ENCODE results near the gene ASB16.

ASB16 gene

DNA sequence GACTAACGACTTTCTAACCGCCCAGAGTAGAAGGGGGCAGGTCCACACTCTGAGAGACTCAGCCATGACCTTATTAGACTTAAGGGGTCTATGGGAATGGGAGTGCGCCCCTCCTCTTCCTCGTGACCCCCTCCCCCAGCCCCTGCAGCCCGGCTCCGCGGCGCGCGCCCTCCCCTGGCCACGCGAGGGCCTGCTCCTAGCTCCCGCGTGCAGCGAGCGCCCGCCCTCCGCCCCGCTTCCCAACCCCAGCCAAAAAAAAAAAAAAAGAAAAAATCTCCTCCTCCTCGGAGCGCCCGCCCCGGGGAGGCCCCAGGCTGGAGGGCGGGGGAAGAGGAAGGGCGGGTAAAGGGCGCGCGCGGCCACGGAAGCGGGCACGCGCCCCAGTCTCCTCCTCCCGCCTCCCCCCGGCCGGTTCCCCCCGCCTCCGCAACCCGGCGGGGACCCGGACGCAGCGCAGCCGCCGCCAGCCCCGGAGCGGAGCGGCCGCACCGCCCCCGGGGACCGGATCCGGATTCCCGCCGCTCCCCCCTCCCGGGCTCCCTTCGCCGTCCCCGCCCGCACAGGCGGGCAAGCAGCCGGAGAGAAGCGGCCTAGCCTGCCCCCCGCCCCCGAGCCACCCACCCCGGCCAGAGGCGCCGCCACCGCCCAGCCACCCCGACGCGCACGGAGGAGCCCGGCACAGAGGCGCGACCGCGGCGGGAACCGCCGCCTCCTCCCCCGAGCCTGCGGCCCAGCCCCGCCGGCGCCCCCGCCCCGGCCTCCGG is 48.0 kb downstream of the ASB16 start:
- peak overlapping the region; percentile 99 for H3K27ac ChIP-seq
- peak; percentile 88 for DNase-seq (ENCODE audit: low spot score)
- ChIA-PET CTCF (interaction anchor here (0.6 to 1.1 kb wide), 4 partner anchors 12 to 127 kb away, joined by 3 to 5 read pairs (median 4); partner anchors contain the start of genes GRN and SLC25A39), POLR2A (ENCODE audit: low non-redundant PET) (interaction anchor here (0.5 to 0.7 kb wide), 6 partner anchors 20 to 107 kb away, joined by 3 to 4 read pairs (median 3); no protein-coding TSS in a partner anchor)
- TF ChIP-seq, protein P1, sequence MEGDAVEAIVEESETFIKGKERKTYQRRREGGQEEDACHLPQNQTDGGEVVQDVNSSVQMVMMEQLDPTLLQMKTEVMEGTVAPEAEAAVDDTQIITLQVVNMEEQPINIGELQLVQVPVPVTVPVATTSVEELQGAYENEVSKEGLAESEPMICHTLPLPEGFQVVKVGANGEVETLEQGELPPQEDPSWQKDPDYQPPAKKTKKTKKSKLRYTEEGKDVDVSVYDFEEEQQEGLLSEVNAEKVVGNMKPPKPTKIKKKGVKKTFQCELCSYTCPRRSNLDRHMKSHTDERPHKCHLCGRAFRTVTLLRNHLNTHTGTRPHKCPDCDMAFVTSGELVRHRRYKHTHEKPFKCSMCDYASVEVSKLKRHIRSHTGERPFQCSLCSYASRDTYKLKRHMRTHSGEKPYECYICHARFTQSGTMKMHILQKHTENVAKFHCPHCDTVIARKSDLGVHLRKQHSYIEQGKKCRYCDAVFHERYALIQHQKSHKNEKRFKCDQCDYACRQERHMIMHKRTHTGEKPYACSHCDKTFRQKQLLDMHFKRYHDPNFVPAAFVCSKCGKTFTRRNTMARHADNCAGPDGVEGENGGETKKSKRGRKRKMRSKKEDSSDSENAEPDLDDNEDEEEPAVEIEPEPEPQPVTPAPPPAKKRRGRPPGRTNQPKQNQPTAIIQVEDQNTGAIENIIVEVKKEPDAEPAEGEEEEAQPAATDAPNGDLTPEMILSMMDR (conservative IDR thresholded peaks at IDR 0.05; ENCODE audit: low read depth): peak; percentile 84

DNA sequence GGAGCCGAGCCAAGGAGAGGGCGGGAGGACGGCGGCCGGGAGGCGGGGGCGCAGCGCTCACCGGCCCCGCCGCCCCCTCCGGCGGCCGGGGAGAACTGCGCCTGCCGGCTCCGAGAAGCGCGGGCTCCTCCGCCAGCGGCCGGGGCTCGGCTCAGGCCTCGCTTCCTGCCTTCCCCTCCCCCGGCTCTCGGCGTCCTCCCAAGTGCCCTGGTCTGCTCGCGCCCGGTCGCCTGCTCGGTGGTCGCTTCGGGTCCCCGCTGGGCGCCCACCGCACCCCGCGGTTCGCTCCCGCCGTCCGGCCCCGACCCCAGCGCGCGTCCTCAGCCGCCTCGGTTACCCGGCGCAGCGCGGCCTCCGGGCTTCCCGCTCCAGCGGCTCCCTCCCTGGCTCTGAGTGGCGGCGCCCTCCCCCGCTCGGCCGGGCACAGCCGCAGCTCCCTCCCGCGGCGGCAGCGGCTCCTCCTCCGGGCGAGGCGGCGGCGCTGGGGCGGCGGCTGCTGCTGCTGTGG is 48.7 kb downstream of the ASB16 start:
- ChIA-PET POLR2A (ENCODE audit: low non-redundant PET) (no interaction called here), CTCF (interaction anchor here (0.6 to 1.1 kb wide), 5 partner anchors 9 to 112 kb away, joined by 3 to 5 read pairs (median 3); partner anchors contain the start of gene SLC25A39)
- DNase-seq (ENCODE audit: low spot score): peak; percentile 72
- TF ChIP-seq, protein P1 (conservative IDR thresholded peaks at IDR 0.05; ENCODE audit: low read depth): no peak; the same call in 1 of the 2 replicates
- peak overlapping the region; percentile 99 for H3K27ac ChIP-seq

GRCh38 chr17:44219616-44220212 is 49.2 kb downstream of the ASB16 start, which contains the start of gene UBTF:
UBTF (minus strand) TSS chr17:44219675; CDS start chr17:44218229, 1,446 bp downstream.
- H3K27ac ChIP-seq: peak within 1 kb of the TSS; percentile 99
- ChIA-PET CTCF (interaction anchor here (0.6 to 1.1 kb wide), 5 partner anchors 9 to 111 kb away, joined by 3 read pairs; no protein-coding TSS in a partner anchor), POLR2A (ENCODE audit: low non-redundant PET) (no interaction called here)
- peak; percentile 40 for DNase-seq (ENCODE audit: low spot score)
- TF ChIP-seq, protein P1 (conservative IDR thresholded peaks at IDR 0.05; ENCODE audit: low read depth): no peak

DNA sequence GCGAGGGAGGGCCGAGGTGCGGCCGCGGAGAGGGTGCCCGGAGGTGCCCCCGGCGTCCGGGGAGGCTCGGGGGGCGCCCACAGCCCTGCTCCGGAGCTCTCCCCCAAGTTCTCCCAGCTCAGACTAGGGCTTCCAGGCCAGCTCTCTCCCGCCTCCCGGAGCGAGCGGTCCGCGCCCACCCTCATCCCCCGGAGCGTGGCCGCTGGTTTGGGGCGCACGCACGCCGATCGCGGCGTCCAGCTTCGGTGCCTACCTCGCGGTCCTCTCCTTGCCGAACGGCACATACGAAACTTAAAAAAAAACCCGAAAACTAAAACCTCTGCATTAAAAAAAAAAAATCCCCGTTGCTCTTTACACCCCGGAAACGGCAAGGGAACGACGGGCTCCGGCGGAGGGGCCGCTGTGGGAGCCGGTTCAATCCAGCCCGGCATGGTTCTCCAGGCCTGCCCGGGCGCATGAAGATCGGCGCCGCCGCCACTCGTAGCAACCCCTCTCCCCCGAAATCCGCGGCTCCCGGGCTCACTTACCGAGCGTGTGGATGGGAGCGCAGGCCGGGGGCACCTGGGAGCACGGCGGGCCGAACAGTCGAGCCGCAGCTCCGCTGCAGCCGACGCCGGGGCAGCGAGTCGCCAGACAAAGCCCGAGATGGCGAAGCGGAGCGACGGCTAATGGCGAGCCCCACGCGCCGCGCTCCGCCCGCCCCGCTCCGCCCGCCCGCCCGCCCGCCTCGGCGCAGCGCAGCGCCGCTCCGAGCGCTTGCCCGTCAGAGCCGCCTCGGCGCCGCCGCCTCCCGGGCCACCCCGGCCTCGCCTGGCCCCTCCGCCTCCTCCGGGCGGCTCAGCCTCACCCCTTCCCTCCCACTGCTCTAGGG is 49.9 kb downstream of the ASB16 start:
- peak; percentile 38 for DNase-seq (ENCODE audit: low spot score)
- TF ChIP-seq, protein P1 (conservative IDR thresholded peaks at IDR 0.05; ENCODE audit: low read depth): no peak
- peak overlapping the region; percentile 99 for H3K27ac ChIP-seq
- POLR2A ChIA-PET (ENCODE audit: low non-redundant PET): interaction anchor here (1.4 kb wide), 1 partner anchor 106 kb away, joined by 3 read pairs; no protein-coding TSS in a partner anchor
- CTCF ChIA-PET: interaction anchor here (0.5 to 1.1 kb wide), 7 partner anchors 10 to 130 kb away, joined by 3 to 6 read pairs (median 3); no protein-coding TSS in a partner anchor

DNA sequence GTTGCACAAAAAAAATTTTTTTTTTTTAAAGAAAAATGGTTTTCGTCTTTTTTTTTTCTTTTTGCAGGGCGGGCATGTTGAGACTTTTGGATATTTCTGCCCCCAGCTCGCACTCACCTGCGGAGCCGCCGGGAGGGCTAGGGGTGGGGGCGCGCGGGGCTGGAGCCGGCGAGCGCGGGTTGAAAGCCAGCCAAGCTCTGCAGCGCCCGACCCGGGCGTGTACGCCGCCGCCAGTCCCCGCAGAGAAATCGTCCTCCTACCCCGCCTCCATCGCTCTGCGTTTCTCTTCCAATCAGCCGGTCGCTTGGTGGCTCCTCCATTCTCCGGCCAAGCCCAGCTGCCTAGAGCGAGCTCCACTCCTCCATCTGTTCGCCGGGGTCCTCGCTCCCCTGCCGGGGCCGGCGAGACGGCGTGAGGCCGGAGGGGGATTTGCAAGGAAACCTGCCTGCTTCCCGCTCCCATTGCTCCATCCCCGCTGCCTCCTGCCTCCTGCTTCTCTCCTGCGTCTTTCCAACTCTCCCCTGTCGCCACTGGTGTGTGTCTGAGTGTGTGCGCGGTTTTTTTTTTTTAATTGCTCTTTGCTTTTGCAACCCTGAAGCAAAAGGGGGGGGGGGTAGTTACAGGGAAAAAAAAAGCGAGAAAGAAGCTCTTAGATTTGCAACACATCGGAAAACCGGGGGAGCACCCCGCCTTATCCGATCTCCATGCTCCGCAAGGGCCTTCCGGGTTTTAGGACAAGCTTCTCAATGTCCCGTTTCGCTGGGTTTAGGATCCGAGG is 50.8 kb downstream of the ASB16 start:
- peak overlapping the region; percentile 99 for H3K27ac ChIP-seq
- TF ChIP-seq, protein P1 (conservative IDR thresholded peaks at IDR 0.05; ENCODE audit: low read depth): no peak
- CTCF ChIA-PET: interaction anchor here (0.5 to 1.0 kb wide), 7 partner anchors 14 to 458 kb away, joined by 3 to 6 read pairs (median 3); partner anchors contain the start of gene GRN
- POLR2A ChIA-PET (ENCODE audit: low non-redundant PET): interaction anchor here (0.5 to 1.4 kb wide), 6 partner anchors 34 to 931 kb away, joined by 3 to 4 read pairs (median 3); no protein-coding TSS in a partner anchor
- peak; percentile 70 for DNase-seq (ENCODE audit: low spot score)
